ENCODE measurements around the gene VPS52. TPM values are rescaled to one million over a fixed set of nuclear protein-coding genes. Genes with fewer than 3 reads are reported as not detected.
A peak's percentile ranks its signal among the peaks of the same experiment; 100 is the strongest.

Gene VPS52
- total and polyA plus RNA-seq, 9 of the 15 experiments (the other 6 are each of a cell fraction or from before 2014, with no cell fraction given): 24.4 to 103 (median 40.2) TPM

DNA sequence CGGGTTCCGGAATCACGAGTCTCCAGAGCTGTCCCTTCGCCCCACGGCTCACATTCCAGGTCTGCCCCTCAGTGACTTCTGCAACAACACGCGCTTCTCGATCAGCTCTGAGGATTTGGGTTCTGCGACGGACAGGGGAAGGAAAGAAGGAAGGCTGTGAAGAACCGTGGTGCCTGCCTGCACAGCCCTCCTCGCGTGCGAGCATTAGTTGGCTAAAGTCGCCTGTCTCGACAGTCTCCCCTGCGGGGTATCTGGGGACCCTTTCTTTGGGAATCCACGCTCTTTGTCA, 23.1 kb downstream of the VPS52 start (continued):
- TF ChIP-seq ARNT (IDR thresholded peaks at IDR 0.05): peak; percentile 52 to 88; a peak in 2 of 4 replicates
- peak; percentile 81 for TF ChIP-seq NFRKB (IDR thresholded peaks at IDR 0.05; ENCODE audit: low read depth)
- TF ChIP-seq, protein P1, sequence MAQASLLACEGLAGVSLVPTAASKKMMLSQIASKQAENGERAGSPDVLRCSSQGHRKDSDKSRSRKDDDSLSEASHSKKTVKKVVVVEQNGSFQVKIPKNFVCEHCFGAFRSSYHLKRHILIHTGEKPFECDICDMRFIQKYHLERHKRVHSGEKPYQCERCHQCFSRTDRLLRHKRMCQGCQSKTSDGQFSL (CRISPR knock-in tag; IDR thresholded peaks at IDR 0.05): peak; percentile 9; the same call in 1 of the 2 replicates
- TF ChIP-seq, protein P1 (tag; IDR thresholded peaks at IDR 0.05): no peak
- peak; percentile 57; the same call in 1 of the 2 replicates for TF ChIP-seq ZNF592 (IDR thresholded peaks at IDR 0.05)
- peak; percentile 30; the same call in 1 of the 2 replicates for TF ChIP-seq TEAD4 (IDR thresholded peaks at IDR 0.05; ENCODE audit: low read length)
- TF ChIP-seq TEAD4 (CRISPR knock-in tag; IDR thresholded peaks at IDR 0.05; ENCODE audit: borderline replicate concordance): no peak
- no peak for TF ChIP-seq IRF9 (tag; IDR thresholded peaks at IDR 0.05)
- TF ChIP-seq, protein P2, sequence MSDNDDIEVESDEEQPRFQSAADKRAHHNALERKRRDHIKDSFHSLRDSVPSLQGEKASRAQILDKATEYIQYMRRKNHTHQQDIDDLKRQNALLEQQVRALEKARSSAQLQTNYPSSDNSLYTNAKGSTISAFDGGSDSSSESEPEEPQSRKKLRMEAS (CRISPR knock-in tag; IDR thresholded peaks at IDR 0.05): peak; percentile 45; the same call in 1 of the 2 replicates
- TF ChIP-seq, protein P3, sequence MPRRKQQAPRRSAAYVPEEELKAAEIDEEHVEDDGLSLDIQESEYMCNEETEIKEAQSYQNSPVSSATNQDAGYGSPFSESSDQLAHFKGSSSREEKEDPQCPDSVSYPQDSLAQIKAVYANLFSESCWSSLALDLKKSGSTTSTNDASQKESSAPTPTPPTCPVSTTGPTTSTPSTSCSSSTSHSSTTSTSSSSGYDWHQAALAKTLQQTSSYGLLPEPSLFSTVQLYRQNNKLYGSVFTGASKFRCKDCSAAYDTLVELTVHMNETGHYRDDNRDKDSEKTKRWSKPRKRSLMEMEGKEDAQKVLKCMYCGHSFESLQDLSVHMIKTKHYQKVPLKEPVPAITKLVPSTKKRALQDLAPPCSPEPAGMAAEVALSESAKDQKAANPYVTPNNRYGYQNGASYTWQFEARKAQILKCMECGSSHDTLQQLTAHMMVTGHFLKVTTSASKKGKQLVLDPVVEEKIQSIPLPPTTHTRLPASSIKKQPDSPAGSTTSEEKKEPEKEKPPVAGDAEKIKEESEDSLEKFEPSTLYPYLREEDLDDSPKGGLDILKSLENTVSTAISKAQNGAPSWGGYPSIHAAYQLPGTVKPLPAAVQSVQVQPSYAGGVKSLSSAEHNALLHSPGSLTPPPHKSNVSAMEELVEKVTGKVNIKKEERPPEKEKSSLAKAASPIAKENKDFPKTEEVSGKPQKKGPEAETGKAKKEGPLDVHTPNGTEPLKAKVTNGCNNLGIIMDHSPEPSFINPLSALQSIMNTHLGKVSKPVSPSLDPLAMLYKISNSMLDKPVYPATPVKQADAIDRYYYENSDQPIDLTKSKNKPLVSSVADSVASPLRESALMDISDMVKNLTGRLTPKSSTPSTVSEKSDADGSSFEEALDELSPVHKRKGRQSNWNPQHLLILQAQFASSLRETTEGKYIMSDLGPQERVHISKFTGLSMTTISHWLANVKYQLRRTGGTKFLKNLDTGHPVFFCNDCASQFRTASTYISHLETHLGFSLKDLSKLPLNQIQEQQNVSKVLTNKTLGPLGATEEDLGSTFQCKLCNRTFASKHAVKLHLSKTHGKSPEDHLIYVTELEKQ (CRISPR knock-in tag; IDR thresholded peaks at IDR 0.05): no peak
- no peak for TF ChIP-seq MEIS2 (IDR thresholded peaks at IDR 0.05; ENCODE audit: partially characterized antibody)
- TF ChIP-seq NR4A1 (CRISPR knock-in tag; IDR thresholded peaks at IDR 0.05): no peak
- peak; percentile 76; the same call in 1 of the 2 replicates for TF ChIP-seq NR4A1 (tag; IDR thresholded peaks at IDR 0.05)
- TF ChIP-seq, protein P4, sequence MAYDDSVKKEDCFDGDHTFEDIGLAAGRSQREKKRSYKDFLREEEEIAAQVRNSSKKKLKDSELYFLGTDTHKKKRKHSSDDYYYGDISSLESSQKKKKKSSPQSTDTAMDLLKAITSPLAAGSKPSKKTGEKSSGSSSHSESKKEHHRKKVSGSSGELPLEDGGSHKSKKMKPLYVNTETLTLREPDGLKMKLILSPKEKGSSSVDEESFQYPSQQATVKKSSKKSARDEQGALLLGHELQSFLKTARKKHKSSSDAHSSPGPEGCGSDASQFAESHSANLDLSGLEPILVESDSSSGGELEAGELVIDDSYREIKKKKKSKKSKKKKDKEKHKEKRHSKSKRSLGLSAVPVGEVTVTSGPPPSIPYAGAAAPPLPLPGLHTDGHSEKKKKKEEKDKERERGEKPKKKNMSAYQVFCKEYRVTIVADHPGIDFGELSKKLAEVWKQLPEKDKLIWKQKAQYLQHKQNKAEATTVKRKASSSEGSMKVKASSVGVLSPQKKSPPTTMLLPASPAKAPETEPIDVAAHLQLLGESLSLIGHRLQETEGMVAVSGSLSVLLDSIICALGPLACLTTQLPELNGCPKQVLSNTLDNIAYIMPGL (CRISPR knock-in tag; IDR thresholded peaks at IDR 0.05): 0 out of 2 replicates have a peak, but pooled peaks have one; percentile 25
- 0 out of 2 replicates have a peak, but pooled peaks have one; percentile 64 for TF ChIP-seq SMARCA5 (IDR thresholded peaks at IDR 0.05)
- TF ChIP-seq TEAD1 (CRISPR knock-in tag; IDR thresholded peaks at IDR 0.05): peak in 1 of 2 experiments; percentile 78; a peak in 1 of 4 replicates
